Transverse colon (tissue), 3 donors: ENCODE results near the gene EVC.

Source experiments
- EP300 ChIP-seq: sonication (generic); formaldehyde crosslinking; IDR thresholded peaks from one replicate; pipeline ENCODE4 v1.6.1; 2017; ENCODE audit warnings: antibody characterized with exemption, low read depth
- TF ChIP-seq, protein P1 (sequence below), 5 experiments: fragments of 200-600 bp in 3 of 5; fragments of 450-650 bp in 2 of 5; sonication (generic) in 3 of 5; IDR thresholded peaks; 1 replicate in 2 of 5; 2 replicates in 3 of 5; pipeline ENCODE4 v1.5.1; 2016 to 2017; ENCODE audit warnings: antibody characterized with exemption in 5 of 5, inconsistent platforms in 3 of 5, mild to moderate bottlenecking in 2 of 5, moderate library complexity in 1 of 5

DNA sequence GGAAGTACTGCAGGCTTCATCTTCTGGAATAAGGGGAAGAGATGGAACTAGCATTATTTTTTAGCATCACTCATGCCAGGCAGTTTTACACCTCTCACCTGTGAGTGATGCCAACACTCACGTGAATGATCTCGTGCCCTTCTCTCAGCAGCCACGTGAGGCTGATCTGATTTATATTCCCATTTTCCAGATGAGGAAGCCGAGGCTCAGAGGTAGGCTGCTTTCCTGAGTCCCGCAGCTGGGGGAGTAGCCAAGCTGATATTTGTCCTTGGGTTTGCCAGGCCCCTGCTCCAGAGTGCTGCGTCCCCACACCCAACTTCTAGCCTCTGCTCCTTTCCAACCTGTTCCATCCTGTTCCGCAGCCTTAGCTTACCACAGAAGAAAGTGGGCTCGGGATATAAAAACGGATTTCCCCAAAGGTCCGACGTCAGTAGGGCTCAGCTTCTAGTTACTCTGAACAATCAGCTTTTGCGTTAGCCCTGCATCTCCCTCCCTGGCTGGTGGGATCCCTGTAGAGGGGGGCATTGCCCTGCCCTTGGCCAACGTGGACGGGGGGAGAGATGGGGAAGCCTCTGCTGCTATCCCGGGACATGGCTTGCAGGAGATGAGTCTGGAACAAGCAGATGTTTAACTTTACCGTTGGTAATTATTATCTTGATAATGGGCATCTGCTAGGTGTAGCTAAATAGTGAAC lies 9.3 kb downstream of the EVC start:
- TF ChIP-seq, protein P1, sequence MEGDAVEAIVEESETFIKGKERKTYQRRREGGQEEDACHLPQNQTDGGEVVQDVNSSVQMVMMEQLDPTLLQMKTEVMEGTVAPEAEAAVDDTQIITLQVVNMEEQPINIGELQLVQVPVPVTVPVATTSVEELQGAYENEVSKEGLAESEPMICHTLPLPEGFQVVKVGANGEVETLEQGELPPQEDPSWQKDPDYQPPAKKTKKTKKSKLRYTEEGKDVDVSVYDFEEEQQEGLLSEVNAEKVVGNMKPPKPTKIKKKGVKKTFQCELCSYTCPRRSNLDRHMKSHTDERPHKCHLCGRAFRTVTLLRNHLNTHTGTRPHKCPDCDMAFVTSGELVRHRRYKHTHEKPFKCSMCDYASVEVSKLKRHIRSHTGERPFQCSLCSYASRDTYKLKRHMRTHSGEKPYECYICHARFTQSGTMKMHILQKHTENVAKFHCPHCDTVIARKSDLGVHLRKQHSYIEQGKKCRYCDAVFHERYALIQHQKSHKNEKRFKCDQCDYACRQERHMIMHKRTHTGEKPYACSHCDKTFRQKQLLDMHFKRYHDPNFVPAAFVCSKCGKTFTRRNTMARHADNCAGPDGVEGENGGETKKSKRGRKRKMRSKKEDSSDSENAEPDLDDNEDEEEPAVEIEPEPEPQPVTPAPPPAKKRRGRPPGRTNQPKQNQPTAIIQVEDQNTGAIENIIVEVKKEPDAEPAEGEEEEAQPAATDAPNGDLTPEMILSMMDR (IDR thresholded peaks at IDR 0.05), result no peak
- TF ChIP-seq EP300, result no peak
